Measurements from ENCODE around the gene SLC29A3. TPM values are rescaled to one million over a fixed set of nuclear protein-coding genes. Genes with fewer than 3 reads are reported as not detected.

SLC29A3 gene
- total and polyA plus RNA-seq, 2 of the 8 experiments (the other 6 are each of a cell fraction or from before 2014, with no cell fraction given) = 14.0 to 24.6 TPM

DNA sequence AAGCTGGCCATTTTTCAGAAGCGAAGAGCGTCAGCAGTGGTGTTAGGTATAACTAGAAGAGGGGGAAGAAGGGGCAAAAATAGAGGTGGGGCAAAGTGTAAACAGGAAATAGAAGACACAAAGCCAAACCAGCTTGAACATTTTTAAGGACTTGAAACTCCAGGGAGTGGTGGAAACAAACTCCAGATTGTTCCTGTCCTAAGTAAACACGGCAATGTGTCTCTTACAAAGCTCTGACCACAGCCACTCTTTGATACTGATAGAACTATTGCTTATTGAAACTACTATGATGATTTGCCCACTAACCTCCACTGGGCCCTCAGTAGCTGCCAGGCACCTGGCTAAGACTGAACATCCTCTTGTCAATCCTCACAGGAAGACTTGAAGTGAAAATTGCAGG lies 56.9 kb downstream of the SLC29A3 start:
- Histone ChIP-seq H2BK20ac (ENCODE audit: low read length) (no peak overlapping the region), H3K14ac (ENCODE audit: insufficient read length) (no peak overlapping the region), H2BK5ac (ENCODE audit: low read depth, low read length) (no peak overlapping the region), H2BK12ac (ENCODE audit: low read depth, low read length) (no peak overlapping the region), H3K9me3 (ENCODE audit: insufficient read depth in 2 of 2, low read depth in 1 of 2, low read length in 1 of 2) (no peaks in the 10 kb centered on the region), H3K4me1 (replicated peaks in 1 of 4; ENCODE audit: control insufficient read depth in 3 of 4, insufficient read depth in 4 of 4, low read length in 3 of 4) (peaks cover 0 to 2% (median 0%) of the 10 kb centered on the region in 4 experiments; a peak in 3 of 7 replicates), H3K4me3 (ENCODE audit: extremely low read depth in 1 of 4, insufficient read depth in 2 of 4, low read depth in 3 of 4, low read length in 4 of 4) (no peak overlapping the region), H3K79me1 (ENCODE audit: low read depth, low read length) (no peaks in the 10 kb centered on the region), H4K8ac (ENCODE audit: extremely low read depth, insufficient read depth, low read length) (no peak overlapping the region), H3K27me3 (replicated peaks in 1 of 4; ENCODE audit: control insufficient read depth in 3 of 4, extremely low read depth in 1 of 4, insufficient read depth in 3 of 4, low read length in 3 of 4) (no peaks in the 10 kb centered on the region; a peak in 1 of 7 replicates), H3K18ac (ENCODE audit: extremely low read depth, low read length) (no peak overlapping the region), H2AFZ (ENCODE audit: low read length) (no peak overlapping the region), H3K36me3 (ENCODE audit: control insufficient read depth in 2 of 4, insufficient read depth in 4 of 4, low read length in 3 of 4) (no peaks in the 10 kb centered on the region), H3K79me2 (ENCODE audit: control insufficient read depth in 1 of 2, insufficient read depth in 2 of 2, low read length in 2 of 2) (no peaks in the 10 kb centered on the region), H4K20me1 (replicated peaks in 1 of 2; ENCODE audit: control insufficient read depth in 1 of 2, insufficient read depth in 2 of 2, low read length in 2 of 2) (no peaks in the 10 kb centered on the region), H3K4ac (replicated peaks; ENCODE audit: insufficient read length, low read depth, low read length) (no peak overlapping the region), H3K56ac (replicated peaks; ENCODE audit: insufficient read length, low read depth, low read length) (no peak overlapping the region), H3K23me2 (ENCODE audit: low read depth, low read length) (no peaks in the 10 kb centered on the region), H3K9ac (replicated peaks in 1 of 4; ENCODE audit: extremely low read depth in 1 of 4, low read depth in 3 of 4, low read length in 3 of 4) (no peak overlapping the region), H2BK120ac (replicated peaks; ENCODE audit: low read depth, low read length) (no peak overlapping the region), H4K5ac (ENCODE audit: insufficient read length, low read depth, low read length) (no peak overlapping the region), H3K4me2 (ENCODE audit: insufficient read depth in 1 of 2, low read depth in 2 of 2, low read length in 2 of 2) (no peak overlapping the region), H3K27ac (ENCODE audit: low read depth, low read length) (no peak overlapping the region), H4K91ac (replicated peaks; ENCODE audit: insufficient read length, low read length) (no peak overlapping the region), H3K23ac (ENCODE audit: insufficient read length) (no peak overlapping the region), H2AK5ac (ENCODE audit: low read depth, low read length) (no peak overlapping the region), H2BK15ac (ENCODE audit: low read length) (no peak overlapping the region)
- no peak for FAIRE-seq
- no peak for DNase-seq (ENCODE audit: low read depth in 1 of 2, low spot score in 2 of 2)
- 58% methylated on average over 3 of the region's 3 CpGs; no CpG with 5 or more reads in 1 of the 2 experiments for WGBS, 2 experiments (ENCODE audit: extremely low coverage in 1 of 2, insufficient coverage in 1 of 2, insufficient read length in 1 of 2, insufficient replicate concordance in 2 of 2, low coverage in 1 of 2, low lambda C conversion rate in 2 of 2, missing lambda C conversion rate in 1 of 2)
- POLR2A ChIA-PET (ENCODE audit: partially characterized antibody) = interaction anchor here (0.8 to 1.2 kb wide), 2 partner anchors 28 to 35 kb away, joined by 3 read pairs; no protein-coding TSS in a partner anchor
- CTCF ChIA-PET (ENCODE audit: partially characterized antibody) = interaction anchor here (0.8 to 28.0 kb wide), 13 partner anchors 8 to 349 kb away, joined by 3 to 401 read pairs (median 4); partner anchors contain the start of genes CDH23 and SLC29A3
- TF ChIP-seq SRF (IDR thresholded peaks at IDR 0.05; ENCODE audit: low read depth, low read length) (no peak), RBBP5 (IDR thresholded peaks at IDR 0.05; ENCODE audit: borderline replicate concordance, low read depth, low read length) (no peak), RXRA (IDR thresholded peaks at IDR 0.05; ENCODE audit: insufficient read depth, low read depth, low read length) (no peak), EP300 (IDR thresholded peaks at IDR 0.05; ENCODE audit: borderline replicate concordance in 1 of 2, low read depth in 2 of 2, low read length in 2 of 2) (no peak), ASH2L (IDR thresholded peaks at IDR 0.05; ENCODE audit: low read length) (no peak), HDAC6 (IDR thresholded peaks at IDR 0.05; ENCODE audit: low read depth, low read length) (no peak), KDM5A (IDR thresholded peaks at IDR 0.05; ENCODE audit: low read length) (no peak), ZNF274 (IDR thresholded peaks at IDR 0.05; ENCODE audit: borderline replicate concordance, extremely low read depth, low read length) (no peak), JUND (IDR thresholded peaks at IDR 0.05; ENCODE audit: low read length) (no peak), SP2 (IDR thresholded peaks at IDR 0.05; ENCODE audit: low read length) (no peak), CTBP2 (IDR thresholded peaks at IDR 0.05; ENCODE audit: borderline replicate concordance, insufficient read depth, insufficient read length, low read length) (no peak)
- TF ChIP-seq, protein P1, sequence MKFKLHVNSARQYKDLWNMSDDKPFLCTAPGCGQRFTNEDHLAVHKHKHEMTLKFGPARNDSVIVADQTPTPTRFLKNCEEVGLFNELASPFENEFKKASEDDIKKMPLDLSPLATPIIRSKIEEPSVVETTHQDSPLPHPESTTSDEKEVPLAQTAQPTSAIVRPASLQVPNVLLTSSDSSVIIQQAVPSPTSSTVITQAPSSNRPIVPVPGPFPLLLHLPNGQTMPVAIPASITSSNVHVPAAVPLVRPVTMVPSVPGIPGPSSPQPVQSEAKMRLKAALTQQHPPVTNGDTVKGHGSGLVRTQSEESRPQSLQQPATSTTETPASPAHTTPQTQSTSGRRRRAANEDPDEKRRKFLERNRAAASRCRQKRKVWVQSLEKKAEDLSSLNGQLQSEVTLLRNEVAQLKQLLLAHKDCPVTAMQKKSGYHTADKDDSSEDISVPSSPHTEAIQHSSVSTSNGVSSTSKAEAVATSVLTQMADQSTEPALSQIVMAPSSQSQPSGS (IDR thresholded peaks at IDR 0.05; ENCODE audit: low read length) = no peak

All from H1 (cell line).